22Rv1 (cell line): Measurements from ENCODE around the gene TCF7L2.

Experiments used
- CTCF ChIP-seq: fragments of 450-650 bp; IDR thresholded peaks from 2 replicates; pipeline ENCODE4 v1.5.1; 2017; ENCODE audit warnings: mild to moderate bottlenecking
- ZFX ChIP-seq: fragments of 450-650 bp; IDR thresholded peaks from 2 replicates; pipeline ENCODE4 v1.6.1; 2017; ENCODE audit warnings: antibody characterized with exemption, borderline replicate concordance

DNA sequence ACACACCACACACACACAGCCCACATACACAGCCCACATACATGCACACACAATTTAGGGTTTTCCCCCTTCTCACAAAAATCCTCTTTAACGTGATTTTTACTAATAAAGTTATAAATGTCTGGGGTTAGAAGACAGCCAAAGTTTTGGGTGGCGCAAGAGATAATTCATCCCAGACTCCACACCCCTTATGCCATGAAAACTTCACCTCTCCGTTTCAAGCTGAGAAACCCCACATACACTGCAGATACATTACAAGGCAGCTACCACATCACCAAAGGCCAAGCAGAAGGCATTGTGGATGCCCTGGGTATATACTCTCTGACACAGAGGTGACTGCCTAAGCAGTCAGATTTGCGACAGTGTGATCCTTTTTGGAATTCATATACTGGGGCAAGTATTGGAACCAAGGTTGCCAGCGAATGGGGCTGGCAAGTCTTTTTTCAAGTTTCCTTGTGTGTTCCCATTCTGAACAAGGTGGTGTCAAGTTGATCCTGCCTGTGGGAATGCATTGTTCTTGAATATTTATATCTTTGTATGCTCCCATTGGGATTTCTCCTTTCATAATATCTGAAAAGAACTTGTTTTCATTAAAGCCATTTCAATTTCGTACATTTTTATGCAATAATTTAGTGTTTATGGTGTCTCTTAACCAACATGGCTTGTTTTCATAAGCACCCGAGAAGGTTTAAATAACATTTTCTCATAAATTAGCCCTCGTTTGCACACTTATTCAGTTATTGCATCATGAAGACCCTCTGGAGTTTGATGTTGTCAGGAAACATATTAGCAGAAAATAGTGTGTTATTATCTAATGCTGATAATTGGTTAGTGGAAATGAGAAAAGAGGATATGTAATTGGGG lies 130.2 kb downstream of the TCF7L2 start:
- TF ChIP-seq CTCF (no peak), ZFX (no peak)
